Measurements from ENCODE around the gene SQSTM1.
A peak's percentile ranks its signal among the peaks of the same experiment; 100 is the strongest.

SQSTM1 gene

GRCh38 chr5:179795049-179795862, 25.4 kb upstream of the SQSTM1 start:
- peak; percentile 56 to 72 for DNase-seq

- peak; percentile 54 to 86 for DNase-seq
Measured at GRCh38 chr5:179795863-179796833, 24.6 kb upstream of the SQSTM1 start.

- no peak for DNase-seq
Measured at GRCh38 chr5:179796877-179797608, 23.7 kb upstream of the SQSTM1 start.

GRCh38 chr5:179797741-179798140, 23.0 kb upstream of the SQSTM1 start:
- no peak for DNase-seq

- no peak for DNase-seq
Measured at GRCh38 chr5:179798144-179798770, 22.4 kb upstream of the SQSTM1 start.

- no peak for DNase-seq
Measured at GRCh38 chr5:179798771-179799643, 21.7 kb upstream of the SQSTM1 start.

DNA sequence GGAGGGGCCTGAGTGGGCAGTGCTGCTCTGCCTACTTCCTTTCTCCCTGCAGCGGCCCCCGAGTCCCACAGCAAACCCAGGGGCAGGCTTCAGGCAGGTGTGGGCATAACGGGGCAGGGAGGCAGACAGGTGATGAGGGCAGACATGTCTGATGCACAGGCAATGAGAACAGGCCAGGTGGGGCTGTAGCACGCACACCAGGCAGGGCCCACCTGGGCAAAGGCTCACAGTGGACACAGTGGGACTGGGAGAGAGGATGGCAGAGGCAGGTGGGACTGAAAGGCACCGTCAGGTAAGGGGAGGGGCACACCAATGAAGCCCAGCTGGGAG, 21.1 kb upstream of the SQSTM1 start:
- DNase-seq: no peak

GRCh38 chr5:179800071-179800695, 20.5 kb upstream of the SQSTM1 start:
- DNase-seq: no peak

DNA sequence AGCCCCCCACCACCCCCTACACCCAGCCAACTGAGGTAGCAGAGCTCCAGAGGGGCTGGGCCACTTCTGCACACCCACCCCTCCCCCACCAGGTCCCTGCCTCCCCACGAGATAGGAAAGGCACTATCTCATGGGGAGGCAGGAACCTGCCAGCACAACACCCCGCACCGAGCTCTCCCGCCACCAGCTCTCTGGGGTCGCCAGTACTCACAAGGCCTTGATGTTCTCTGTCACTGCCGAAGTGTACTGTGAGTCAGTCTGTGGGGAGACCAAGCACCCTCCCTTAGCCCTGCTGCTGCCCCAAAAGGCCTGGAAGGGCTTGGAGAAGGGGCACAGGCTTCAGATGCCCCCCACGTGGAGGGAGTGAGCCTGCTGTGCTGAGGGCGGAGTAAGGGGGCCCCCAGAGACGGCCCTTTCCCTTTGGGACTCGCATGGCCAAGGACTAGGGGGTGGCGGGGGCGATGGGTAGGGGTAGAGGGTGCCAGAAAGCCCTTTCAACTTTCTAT, 20.0 kb upstream of the SQSTM1 start:
- DNase-seq: no peak

GRCh38 chr5:179801304-179802206, 19.1 kb upstream of the SQSTM1 start:
- peak; percentile 31 to 86 for DNase-seq

- DNase-seq: no peak
Measured at GRCh38 chr5:179802207-179802883, 18.4 kb upstream of the SQSTM1 start.

- peak; percentile 63 to 80 for DNase-seq
Measured at GRCh38 chr5:179802950-179803562, 17.6 kb upstream of the SQSTM1 start.

- DNase-seq: peak in 1 of 2 experiments; percentile 29
Measured at GRCh38 chr5:179803651-179804554, 16.8 kb upstream of the SQSTM1 start.

DNA sequence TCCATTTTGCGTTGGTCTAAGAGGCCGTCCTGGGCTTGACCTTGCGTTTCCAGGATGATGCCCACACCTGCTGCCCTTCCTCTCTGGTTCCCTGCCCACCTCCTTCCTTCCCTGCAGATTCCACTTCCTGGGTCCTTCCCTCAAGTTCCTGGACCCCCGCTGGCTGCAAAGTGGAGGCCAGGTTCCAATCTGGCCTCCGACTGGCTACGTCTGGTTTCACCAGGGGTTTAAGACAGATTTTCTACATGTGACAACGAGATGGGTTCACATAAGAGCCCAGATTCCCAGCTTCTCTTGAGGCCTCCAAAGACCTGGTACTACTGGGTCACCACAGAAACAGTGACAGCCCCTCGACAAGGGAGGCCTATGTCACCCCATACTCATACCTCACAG, 16.2 kb upstream of the SQSTM1 start:
- DNase-seq: no peak

DNA sequence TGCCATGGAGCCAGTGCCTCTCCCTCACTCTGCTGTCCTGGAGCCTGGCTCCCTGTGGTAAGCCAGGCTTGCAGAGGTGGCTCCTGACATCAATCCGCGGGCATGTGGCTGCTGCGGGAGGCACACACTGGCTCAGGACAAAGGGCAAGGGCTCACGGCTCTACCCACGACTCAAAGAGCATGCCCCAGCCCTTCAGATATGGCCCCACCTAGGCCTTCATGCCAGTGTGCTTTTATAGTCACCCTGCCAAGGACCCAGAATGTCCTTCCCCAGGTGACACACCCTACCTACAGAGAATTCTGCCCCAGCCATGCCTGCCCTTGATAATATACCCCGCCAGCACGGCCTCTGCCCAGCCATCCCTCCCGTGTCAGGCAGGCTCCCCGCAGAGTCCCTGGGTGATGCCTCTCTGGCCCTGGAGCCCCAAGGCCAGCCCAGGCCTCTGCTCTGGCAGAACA, 15.6 kb upstream of the SQSTM1 start:
- DNase-seq: no peak

DNA sequence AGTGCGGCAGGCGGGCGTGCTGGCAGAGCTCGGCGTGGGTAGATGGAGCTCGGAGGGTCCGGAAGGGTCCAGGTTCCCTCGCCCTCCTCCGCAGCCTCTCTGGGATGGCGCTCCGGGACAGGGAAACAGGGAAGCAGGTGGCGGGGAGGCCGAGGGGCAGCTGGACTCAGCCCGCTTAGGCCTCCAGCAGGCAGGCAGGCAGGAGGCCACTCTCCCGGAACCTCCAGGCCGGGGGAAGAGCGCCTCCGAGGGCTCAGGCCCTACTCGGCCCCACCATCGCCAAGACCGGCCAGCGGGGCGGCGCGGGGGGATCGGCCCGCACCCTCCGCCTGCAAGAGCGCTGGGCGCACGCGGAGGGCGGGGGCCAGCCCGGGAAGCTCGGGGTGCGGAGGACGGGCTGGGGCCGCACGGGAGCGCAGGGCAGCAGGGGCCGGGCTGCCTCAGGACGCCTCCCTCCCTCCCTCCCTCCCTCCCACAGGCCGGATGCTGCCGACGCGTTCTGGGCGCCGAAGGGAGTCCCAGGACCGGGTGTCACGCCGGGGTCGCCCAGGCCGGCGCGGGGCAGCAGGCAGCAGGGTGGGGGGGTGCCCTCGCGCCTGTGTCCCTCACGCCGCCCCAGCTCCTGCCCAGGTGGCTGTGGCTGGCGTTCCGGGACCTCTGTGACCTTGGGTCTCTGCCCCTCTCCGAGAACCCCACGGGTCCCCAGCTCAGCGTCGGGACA, 15.0 kb upstream of the SQSTM1 start:
- DNase-seq: no peak

Measured in NCI-H187 (cell line).